MCF 10A (cell line): ENCODE measurements around the gene MLLT1. TPM values are rescaled to one million over a fixed set of nuclear protein-coding genes. Genes with fewer than 3 reads are reported as not detected.
A peak's percentile ranks its signal among the peaks of the same experiment; 100 is the strongest.

Experiments
- BruUV-seq: library from RNA; stranded (reverse); fragments of 400-500 nt; replicated peaks from 2 replicates; lab custom pipeline; 2021; lab: Mats Ljungman, UMichigan
- CTCF ChIA-PET: fragments of 300-600 bp; sonication (Branson Sonifier 250); formaldehyde crosslinking; extraction: SDS; loops from one replicate; lab custom pipeline; 2021; ENCODE audit warnings: antibody characterized with exemption, inconsistent platforms; lab: Yijun Ruan, JAX
- POLR2A ChIA-PET: fragments of 300-600, 350-650 bp; sonication (Branson Sonifier 250); formaldehyde crosslinking; extraction: SDS; loops from one replicate; lab custom pipeline; 2020; ENCODE audit warnings: antibody characterized with exemption, inconsistent platforms; lab: Yijun Ruan, JAX
- DNase-seq: peaks from one replicate; pipeline ENCODE4 v3.0.0-alpha.2; 2018; ENCODE audit not compliant: unreplicated experiment
- H3K27ac Mint-ChIP-seq: one replicate; pipeline ENCODE4 v1.8.0; 2022; ENCODE audit warnings: mild to moderate bottlenecking, low read depth, mixed read lengths; ENCODE audit not compliant: unreplicated experiment
- H3K27me3 Mint-ChIP-seq: one replicate; pipeline ENCODE4 v1.8.0; 2022; ENCODE audit warnings: mixed read lengths; ENCODE audit not compliant: insufficient read depth, unreplicated experiment
- H3K36me3 Mint-ChIP-seq: one replicate; pipeline ENCODE4 v1.8.0; 2022; ENCODE audit warnings: mild to moderate bottlenecking, moderate library complexity, mixed read lengths; ENCODE audit not compliant: insufficient read depth, unreplicated experiment
- H3K4me1 Mint-ChIP-seq: one replicate; pipeline ENCODE4 v1.8.0; 2022; ENCODE audit warnings: mixed read lengths; ENCODE audit not compliant: insufficient read depth, unreplicated experiment
- H3K4me3 Mint-ChIP-seq: one replicate; pipeline ENCODE4 v1.8.0; 2022; ENCODE audit warnings: mild to moderate bottlenecking, moderate library complexity, mixed read lengths; ENCODE audit not compliant: unreplicated experiment
- H3K9me3 Mint-ChIP-seq: one replicate; pipeline ENCODE4 v1.8.0; 2022; ENCODE audit warnings: mixed read lengths; ENCODE audit not compliant: unreplicated experiment
- CTCF ChIP-seq: fragments of 200-600 bp; IDR thresholded peaks from one replicate; pipeline ENCODE4 v1.8.0; 2022; ENCODE audit warnings: antibody characterized with exemption, mild to moderate bottlenecking; ENCODE audit not compliant: unreplicated experiment
- intact Hi-C: fragments of 100-400 bp; cut with micrococcal nuclease; formaldehyde crosslinking; loops from 2 replicates; pipeline ENCODE4 v1.14.1; 2022
- total RNA-seq: library from RNA; stranded (reverse); gene quantifications from 2 replicates; pipeline ENCODE4 v1.2.3, GENCODE V29; 2022

Gene MLLT1
- total RNA-seq, 1 experiment from 2014 or later = 59.0 TPM

DNA sequence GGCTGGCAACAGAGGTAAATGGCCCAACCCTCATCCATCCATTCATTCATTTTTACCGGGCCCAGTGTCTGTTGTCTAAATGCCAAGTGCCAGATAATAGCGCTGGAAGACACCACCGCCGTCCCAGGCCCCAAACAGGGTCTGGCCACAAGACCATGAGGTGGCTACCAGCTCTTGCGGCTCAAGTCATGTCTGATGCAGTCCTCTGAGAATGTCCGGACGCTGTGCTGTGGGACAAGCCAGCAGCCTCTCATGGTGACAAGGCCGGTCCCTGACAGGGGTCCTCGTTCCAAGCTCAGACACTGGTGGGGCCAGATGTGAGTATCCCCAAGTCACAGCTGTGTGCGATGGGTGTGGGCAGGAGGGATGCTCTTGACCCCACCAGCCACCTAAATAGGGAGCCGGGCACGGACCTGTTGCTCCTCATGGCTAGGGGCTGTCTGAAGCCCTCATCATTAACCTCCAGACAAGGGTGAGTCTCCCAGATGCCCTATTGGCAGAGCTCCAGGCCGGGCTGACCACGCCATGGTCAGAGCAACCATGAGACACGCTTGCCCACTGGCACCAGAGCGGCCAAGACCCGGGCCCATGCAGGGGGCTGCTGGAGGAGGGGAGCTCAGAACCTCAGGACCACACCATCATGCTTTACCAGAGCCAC, 58.4 kb downstream of the MLLT1 start:
- Mint-ChIP-seq H3K27me3 (no peaks in the 10 kb centered on the region), H3K27ac (no peak overlapping the region), H3K36me3 (peaks cover 39% of the 10 kb centered on the region), H3K4me3 (no peak overlapping the region), H3K9me3 (no peaks in the 10 kb centered on the region), H3K4me1 (peaks cover 6% of the 10 kb centered on the region)
- no peak for DNase-seq
- BruUV-seq = no TSS peak
- CTCF ChIA-PET = interaction anchor here (0.6 to 1.8 kb wide), 5 partner anchors 12 to 612 kb away, joined by 3 to 7 read pairs (median 3); no protein-coding TSS in a partner anchor
- intact Hi-C loops = no loop called here
- POLR2A ChIA-PET = interaction anchor here (0.8 kb wide), 1 partner anchor 10 kb away, joined by 4 read pairs; no protein-coding TSS in a partner anchor
- TF ChIP-seq CTCF = no peak

GRCh38 chr19:6220385-6221191, 59.2 kb downstream of the MLLT1 start:
- Mint-ChIP-seq H3K4me3 (no peak overlapping the region), H3K36me3 (peaks cover 32% of the 10 kb centered on the region), H3K4me1 (peaks cover 6% of the 10 kb centered on the region), H3K27me3 (no peaks in the 10 kb centered on the region), H3K9me3 (no peaks in the 10 kb centered on the region), H3K27ac (no peak overlapping the region)
- CTCF ChIA-PET = interaction anchor here (0.6 to 3.0 kb wide), 5 partner anchors 17 to 613 kb away, joined by 3 to 22 read pairs (median 3); no protein-coding TSS in a partner anchor
- intact Hi-C loops = no loop called here
- POLR2A ChIA-PET = no interaction called here
- BruUV-seq = no TSS peak
- peak; percentile 61 for DNase-seq
- TF ChIP-seq CTCF = no peak

- Mint-ChIP-seq H3K4me1 (peaks cover 6% of the 10 kb centered on the region), H3K36me3 (peaks cover 27% of the 10 kb centered on the region), H3K27ac (no peak overlapping the region), H3K27me3 (no peaks in the 10 kb centered on the region), H3K9me3 (no peaks in the 10 kb centered on the region), H3K4me3 (no peak overlapping the region)
- POLR2A ChIA-PET = no interaction called here
- CTCF ChIA-PET = interaction anchor here (0.7 to 3.0 kb wide), 10 partner anchors 18 to 174 kb away, joined by 3 to 26 read pairs (median 6); no protein-coding TSS in a partner anchor
- no TSS peak for BruUV-seq
- intact Hi-C loops = loop anchor here (5.0 kb wide), 1 partner anchor 92 kb away; no protein-coding TSS in a partner anchor
- TF ChIP-seq CTCF = no peak
- DNase-seq = no peak
Measured at GRCh38 chr19:6219586-6220290, 60.0 kb downstream of the MLLT1 start.
